ENCODE measurements around the gene GABRA4. TPM values are rescaled to one million over a fixed set of nuclear protein-coding genes. Genes with fewer than 3 reads are reported as not detected.

The GABRA4 gene
- total RNA-seq, 1 donor from 2014 or later: not detected

- H3K27me3 ChIP-seq (ENCODE audit: low read depth): peaks cover 29% of the 10 kb centered on the region
- no peak for TF ChIP-seq CTCF (IDR thresholded peaks at IDR 0.05)
- ATAC-seq: peak in 1 of 2 donors; percentile 27
Observed at GRCh38 chr4:46994007-46994405, 625 bp upstream of the GABRA4 start.

GRCh38 chr4:46992338-46992737 is 1.0 kb downstream of the GABRA4 start:
- intact Hi-C loops (cut with DNase I): no loop called here
- H3K9me3 ChIP-seq: no peaks in the 10 kb centered on the region
- ATAC-seq (no peak), DNase-seq (no peak)
- no peak overlapping the region for H3K27ac ChIP-seq
- peaks cover 29% of the 10 kb centered on the region for H3K27me3 ChIP-seq (ENCODE audit: low read depth)
- TF ChIP-seq CTCF (IDR thresholded peaks at IDR 0.05): no peak
- H3K36me3 ChIP-seq: no peaks in the 10 kb centered on the region
- H3K4me3 ChIP-seq: no peak overlapping the region
- peaks cover 11% of the 10 kb centered on the region for H3K4me1 ChIP-seq

More at GRCh38 chr4:46994007-46994405, 625 bp upstream of the GABRA4 start:
- no peak overlapping the region for H3K27ac ChIP-seq
- H3K9me3 ChIP-seq: no peaks in the 10 kb centered on the region
- no peak for DNase-seq
- intact Hi-C loops (cut with DNase I): no loop called here
- no peaks in the 10 kb centered on the region for H3K36me3 ChIP-seq
- peaks cover 11% of the 10 kb centered on the region for H3K4me1 ChIP-seq
- peak overlapping the region; percentile 17 for H3K4me3 ChIP-seq

DNA sequence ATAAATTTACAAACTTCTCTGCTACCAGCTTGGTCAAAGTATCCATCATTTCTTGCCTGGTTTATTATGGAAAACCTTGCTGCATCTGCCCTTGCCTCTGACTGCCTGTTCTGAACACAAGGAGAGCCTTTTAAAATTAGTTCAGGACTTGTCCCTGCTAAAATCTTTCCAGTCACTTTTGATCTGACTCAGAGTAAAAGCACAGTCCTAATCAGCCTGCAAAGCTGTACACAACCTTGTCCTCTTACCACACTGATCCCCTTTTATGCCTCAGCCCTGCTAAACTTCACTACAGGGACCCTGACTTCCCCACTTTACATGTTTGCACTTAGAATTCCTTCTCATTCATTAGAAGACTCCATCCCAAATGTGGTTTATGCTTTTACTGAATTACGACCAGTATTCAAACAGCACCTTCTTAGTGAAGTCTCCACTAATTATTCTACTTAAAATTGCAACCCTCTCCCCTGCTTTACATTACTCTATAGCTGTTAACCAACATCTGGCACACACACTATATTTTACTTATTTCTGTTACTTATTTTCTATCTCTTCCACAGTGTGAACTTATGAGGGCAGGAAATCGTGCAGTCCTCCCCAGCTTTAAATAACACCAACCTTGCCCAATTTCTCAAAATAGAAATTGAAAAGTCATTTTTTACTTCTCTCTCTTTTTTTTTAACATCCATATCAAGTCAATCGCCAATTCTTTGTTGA is 6.3 kb downstream of the GABRA4 start:
- Histone ChIP-seq H3K4me3 (no peak overlapping the region), H3K36me3 (no peaks in the 10 kb centered on the region), H3K9me3 (no peaks in the 10 kb centered on the region), H3K4me1 (no peaks in the 10 kb centered on the region), H3K27ac (no peak overlapping the region), H3K27me3 (ENCODE audit: low read depth) (peaks cover 7% of the 10 kb centered on the region)
- TF ChIP-seq CTCF (IDR thresholded peaks at IDR 0.05): no peak
- ATAC-seq (no peak), DNase-seq (no peak)
- intact Hi-C loops (cut with DNase I): no loop called here

- Histone ChIP-seq H3K9me3 (no peaks in the 10 kb centered on the region), H3K27me3 (ENCODE audit: low read depth) (no peaks in the 10 kb centered on the region), H3K36me3 (no peaks in the 10 kb centered on the region), H3K4me3 (no peak overlapping the region), H3K4me1 (no peaks in the 10 kb centered on the region), H3K27ac (no peak overlapping the region)
- DNase-seq: no peak
- ATAC-seq: no peak
- TF ChIP-seq CTCF (IDR thresholded peaks at IDR 0.05): no peak
- intact Hi-C loops (cut with DNase I): no loop called here
Observed at GRCh38 chr4:46984781-46985180, 8.6 kb downstream of the GABRA4 start.

DNA sequence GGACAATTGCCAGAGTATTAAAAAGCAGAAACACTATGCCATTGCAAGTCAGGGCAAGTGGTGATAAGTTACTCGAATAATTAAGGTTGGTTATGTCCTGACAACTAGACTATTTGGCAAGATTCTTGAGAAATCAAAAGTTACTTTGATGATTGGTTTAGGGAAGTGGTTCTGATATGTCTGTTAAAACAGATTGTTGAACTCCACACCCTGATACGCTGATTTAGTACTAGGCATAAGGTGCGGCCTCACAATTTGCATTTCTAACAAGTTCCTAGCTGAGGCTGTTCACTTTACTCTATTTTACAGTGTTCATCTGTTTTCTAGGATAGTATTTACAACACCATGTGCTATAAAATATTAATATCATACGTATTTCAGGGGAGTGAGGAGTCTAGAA is 12.5 kb downstream of the GABRA4 start:
- H3K36me3 ChIP-seq: no peaks in the 10 kb centered on the region
- no peak for TF ChIP-seq CTCF (IDR thresholded peaks at IDR 0.05)
- no peak overlapping the region for H3K27ac ChIP-seq
- H3K4me3 ChIP-seq: no peak overlapping the region
- H3K9me3 ChIP-seq: no peaks in the 10 kb centered on the region
- no peaks in the 10 kb centered on the region for H3K27me3 ChIP-seq (ENCODE audit: low read depth)
- ATAC-seq (no peak), DNase-seq (no peak)
- intact Hi-C loops (cut with DNase I): no loop called here
- H3K4me1 ChIP-seq: no peaks in the 10 kb centered on the region
